Right lobe of liver (tissue), 4 donors: ENCODE results near the gene MRPL2.

Experiments used
- CTCF ChIP-seq, 4 donors: fragments of 200-600 bp in 3 of 4; fragments of 450-650 bp in 1 of 4; IDR thresholded peaks; one replicate each; pipeline versions ENCODE4 v1.5.1 to v1.8.0; 2016 to 2022; ENCODE audit warnings: antibody characterized with exemption in 4 of 4, mild to moderate bottlenecking in 2 of 4
- POLR2A ChIP-seq: fragments of 450-650 bp; IDR thresholded peaks from one replicate; pipeline ENCODE4 v1.6.1; 2017; ENCODE audit warnings: antibody characterized with exemption, mild to moderate bottlenecking
- donor health status: DM: no; HTN: no; CAD: no.
- donor health status: DM: no; HTN: no; CAD: no.
- donor health status: DM: no; HTN: yes; CAD: no.

- no peak for TF ChIP-seq CTCF (IDR thresholded peaks at IDR 0.05)
- TF ChIP-seq POLR2A: no peak
These were observed 48.0 kb downstream of the MRPL2 start for GRCh38 chr6:43011207-43011606.
